ENCODE measurements around the gene FAM222A. TPM values are rescaled to one million over a fixed set of nuclear protein-coding genes. Genes with fewer than 3 reads are reported as not detected.

FAM222A gene
- polyA plus RNA-seq, 3 donors, result 0.09 TPM; not detected in 2

GRCh38 chr12:109807954-109808643 is 94.5 kb downstream of the FAM222A start:
- H3K4me2 ChIP-seq (replicated peaks; ENCODE audit: extremely low read depth, low read length, poor library complexity, severe bottlenecking), result no peak overlapping the region
- no peak overlapping the region for H3K27ac ChIP-seq (ENCODE audit: low read depth in 1 of 2, low read length in 2 of 2)
- WGBS (ENCODE audit: insufficient coverage), result 98% methylated on average over 9 of the region's 12 CpGs
- no peak overlapping the region for H3K4me3 Mint-ChIP-seq
- H2AFZ ChIP-seq (ENCODE audit: insufficient read depth, low read depth, low read length, poor library complexity, severe bottlenecking), result no peak overlapping the region
- peaks cover 0 to 2% (median 0%) of the 10 kb centered on the region in 7 donors for H3K9me3 Mint-ChIP-seq
- H3K27me3 ChIP-seq (ENCODE audit: control insufficient read depth in 2 of 2, insufficient read depth in 2 of 2, low read length in 2 of 2), result no peaks in the 10 kb centered on the region
- intact Hi-C loops (cut with micrococcal nuclease), result loop anchor here in 1 of 2 donors (10.0 kb wide), 1 partner anchor 77 kb away; the partner anchor contains the start of gene GLTP
- peaks cover 6 to 7% of the 10 kb centered on the region in 2 donors for H3K4me1 ChIP-seq (ENCODE audit: control insufficient read depth in 1 of 2, insufficient read depth in 2 of 2, low read length in 2 of 2)
- no peaks in the 10 kb centered on the region for H3K9me3 ChIP-seq (replicated peaks in 1 of 2; ENCODE audit: control insufficient read depth in 1 of 2, insufficient read depth in 1 of 2, low read length in 2 of 2)
- H4K20me1 ChIP-seq (ENCODE audit: insufficient read depth, low read length), result no peaks in the 10 kb centered on the region
- H3K27ac Mint-ChIP-seq, result no peak overlapping the region
- H3K36me3 ChIP-seq (replicated peaks in 1 of 2; ENCODE audit: control insufficient read depth in 1 of 2, insufficient read depth in 2 of 2, low read length in 2 of 2), result no peaks in the 10 kb centered on the region
- H3K27me3 Mint-ChIP-seq (ENCODE audit: low read depth in 3 of 3), result peaks cover 0 to 7% (median 3%) of the 10 kb centered on the region in 3 donors
- H3K4me3 ChIP-seq (replicated peaks in 1 of 3; ENCODE audit: low read depth in 2 of 3, low read length in 3 of 3), result no peak overlapping the region
- H3K79me2 ChIP-seq (ENCODE audit: insufficient read depth, low read length), result no peaks in the 10 kb centered on the region
- TF ChIP-seq, protein P1, sequence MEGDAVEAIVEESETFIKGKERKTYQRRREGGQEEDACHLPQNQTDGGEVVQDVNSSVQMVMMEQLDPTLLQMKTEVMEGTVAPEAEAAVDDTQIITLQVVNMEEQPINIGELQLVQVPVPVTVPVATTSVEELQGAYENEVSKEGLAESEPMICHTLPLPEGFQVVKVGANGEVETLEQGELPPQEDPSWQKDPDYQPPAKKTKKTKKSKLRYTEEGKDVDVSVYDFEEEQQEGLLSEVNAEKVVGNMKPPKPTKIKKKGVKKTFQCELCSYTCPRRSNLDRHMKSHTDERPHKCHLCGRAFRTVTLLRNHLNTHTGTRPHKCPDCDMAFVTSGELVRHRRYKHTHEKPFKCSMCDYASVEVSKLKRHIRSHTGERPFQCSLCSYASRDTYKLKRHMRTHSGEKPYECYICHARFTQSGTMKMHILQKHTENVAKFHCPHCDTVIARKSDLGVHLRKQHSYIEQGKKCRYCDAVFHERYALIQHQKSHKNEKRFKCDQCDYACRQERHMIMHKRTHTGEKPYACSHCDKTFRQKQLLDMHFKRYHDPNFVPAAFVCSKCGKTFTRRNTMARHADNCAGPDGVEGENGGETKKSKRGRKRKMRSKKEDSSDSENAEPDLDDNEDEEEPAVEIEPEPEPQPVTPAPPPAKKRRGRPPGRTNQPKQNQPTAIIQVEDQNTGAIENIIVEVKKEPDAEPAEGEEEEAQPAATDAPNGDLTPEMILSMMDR (IDR thresholded peaks at IDR 0.05), result no peak
- no peaks in the 10 kb centered on the region for H3K36me3 Mint-ChIP-seq
- no peak overlapping the region for H3K9ac ChIP-seq (ENCODE audit: insufficient read depth, low read length, poor library complexity, severe bottlenecking)
- DNase-seq, result no peak
- H3K4me1 Mint-ChIP-seq, result peaks cover 7% of the 10 kb centered on the region

GRCh38 chr12:109808876-109809646 is 95.4 kb downstream of the FAM222A start:
- H3K27ac ChIP-seq (ENCODE audit: low read depth in 1 of 2, low read length in 2 of 2), result no peak overlapping the region
- Mint-ChIP-seq H3K4me3 (no peak overlapping the region), H3K36me3 (no peaks in the 10 kb centered on the region), H3K27me3 (ENCODE audit: low read depth in 3 of 3) (peaks cover 0 to 7% (median 3%) of the 10 kb centered on the region in 3 donors), H3K27ac (no peak overlapping the region), H3K9me3 (peaks cover 0 to 2% (median 0%) of the 10 kb centered on the region in 7 donors), H3K4me1 (peaks cover 7% of the 10 kb centered on the region)
- no peaks in the 10 kb centered on the region for H3K9me3 ChIP-seq (replicated peaks in 1 of 2; ENCODE audit: control insufficient read depth in 1 of 2, insufficient read depth in 1 of 2, low read length in 2 of 2)
- no peaks in the 10 kb centered on the region for H3K36me3 ChIP-seq (replicated peaks in 1 of 2; ENCODE audit: control insufficient read depth in 1 of 2, insufficient read depth in 2 of 2, low read length in 2 of 2)
- 97% methylated on average over 3 of the region's 4 CpGs for WGBS (ENCODE audit: insufficient coverage)
- H3K79me2 ChIP-seq (ENCODE audit: insufficient read depth, low read length), result no peaks in the 10 kb centered on the region
- H3K4me2 ChIP-seq (replicated peaks; ENCODE audit: extremely low read depth, low read length, poor library complexity, severe bottlenecking), result no peak overlapping the region
- intact Hi-C loops (cut with micrococcal nuclease), result loop anchor here in 1 of 2 donors (10.0 kb wide), 1 partner anchor 76 kb away; the partner anchor contains the start of gene GLTP
- TF ChIP-seq, protein P1 (IDR thresholded peaks at IDR 0.05), result no peak
- peaks cover 6 to 7% of the 10 kb centered on the region in 2 donors for H3K4me1 ChIP-seq (ENCODE audit: control insufficient read depth in 1 of 2, insufficient read depth in 2 of 2, low read length in 2 of 2)
- no peak overlapping the region for H3K9ac ChIP-seq (ENCODE audit: insufficient read depth, low read length, poor library complexity, severe bottlenecking)
- no peak for DNase-seq
- no peak overlapping the region for H3K4me3 ChIP-seq (replicated peaks in 1 of 3; ENCODE audit: low read depth in 2 of 3, low read length in 3 of 3)
- no peaks in the 10 kb centered on the region for H3K27me3 ChIP-seq (ENCODE audit: control insufficient read depth in 2 of 2, insufficient read depth in 2 of 2, low read length in 2 of 2)
- no peaks in the 10 kb centered on the region for H4K20me1 ChIP-seq (ENCODE audit: insufficient read depth, low read length)
- H2AFZ ChIP-seq (ENCODE audit: insufficient read depth, low read depth, low read length, poor library complexity, severe bottlenecking), result no peak overlapping the region
